Measurements from ENCODE around the gene REEP1. TPM values are rescaled to one million over a fixed set of nuclear protein-coding genes. Genes with fewer than 3 reads are reported as not detected.

REEP1 gene
- total and polyA plus RNA-seq, 2 of the 13 experiments (the other 11 are each of a cell fraction or from before 2014, with no cell fraction given) = 0.27 TPM; not detected in 1

GRCh38 chr2:86221066-86221684 is 116.3 kb downstream of the REEP1 start (continued):
- TF ChIP-seq ZNF740 (CRISPR knock-in tag; IDR thresholded peaks at IDR 0.05) = no peak
- no peak for TF ChIP-seq HMG20A (CRISPR knock-in tag; IDR thresholded peaks at IDR 0.05; ENCODE audit: borderline replicate concordance)
- no peak for TF ChIP-seq EZH2 (conservative IDR thresholded peaks at IDR 0.05; ENCODE audit: low read depth, low read length)
- TF ChIP-seq SETDB1 (CRISPR knock-in tag; IDR thresholded peaks at IDR 0.05; ENCODE audit: borderline replicate concordance) = no peak
- TF ChIP-seq PAWR (CRISPR knock-in tag; IDR thresholded peaks at IDR 0.05; ENCODE audit: borderline replicate concordance) = no peak

GRCh38 chr2:86219896-86220295 is 117.5 kb downstream of the REEP1 start:
- ChIA-PET CTCF (ENCODE audit: low intra/inter-chr PET ratio, low total read pairs) (interaction anchor here (2.1 kb wide), 1 partner anchor 148 kb away, joined by 28 read pairs; no protein-coding TSS in a partner anchor), POLR2A (no interaction called here)
- Histone ChIP-seq H3K36me3 (replicated peaks in 1 of 2; ENCODE audit: control insufficient read depth in 1 of 2, insufficient read depth in 2 of 2, low read length in 2 of 2) (no peaks in the 10 kb centered on the region), H3K4me1 (ENCODE audit: insufficient read depth, low read length) (peaks cover 63% of the 10 kb centered on the region), H4K20me1 (ENCODE audit: insufficient read depth, low read length) (no peaks in the 10 kb centered on the region), H2AFZ (ENCODE audit: low read length) (no peak overlapping the region), H3K27me3 (ENCODE audit: control insufficient read depth in 1 of 2, insufficient read depth in 2 of 2, low read length in 2 of 2) (peaks cover 2 to 8% of the 10 kb centered on the region in 2 experiments; a peak in 2 of 5 replicates), H3K9me3 (ENCODE audit: low read length) (no peaks in the 10 kb centered on the region), H3K27ac (ENCODE audit: extremely low read length, insufficient read depth, low read length) (no peak overlapping the region), H3K79me2 (ENCODE audit: insufficient read depth, low read length) (no peaks in the 10 kb centered on the region), H3K4me2 (ENCODE audit: low read depth, low read length) (no peak overlapping the region), H3K9ac (ENCODE audit: insufficient read depth, low read depth, low read length) (no peak overlapping the region), H3K4me3 (replicated peaks in 1 of 3; ENCODE audit: insufficient read depth in 1 of 3, low read depth in 2 of 3, low read length in 3 of 3) (no peak overlapping the region)
- in situ Hi-C loops (cut with HindIII; ENCODE audit: extremely low pct_ligation_motif_present, low pct_unique_long_range_greater_than_20kb) = loop anchor here (5.0 kb wide), 1 partner anchor 152 kb away; no protein-coding TSS in a partner anchor
- 50% methylated on average over 4 of the region's 5 CpGs for WGBS (ENCODE audit: low lambda C conversion rate)
- ATAC-seq (no peak), DNase-seq (ENCODE audit: low spot score) (no peak), FAIRE-seq (no peak)
- TF ChIP-seq KLF6 (CRISPR knock-in tag; IDR thresholded peaks at IDR 0.05) = no peak
- no peak for TF ChIP-seq ZNF460 (CRISPR knock-in tag; IDR thresholded peaks at IDR 0.05; ENCODE audit: borderline replicate concordance)
- TF ChIP-seq PITX1 (CRISPR knock-in tag; IDR thresholded peaks at IDR 0.05) = no peak
- TF ChIP-seq STAT6 (CRISPR knock-in tag; IDR thresholded peaks at IDR 0.05; ENCODE audit: borderline replicate concordance) = no peak
- TF ChIP-seq NR0B2 (CRISPR knock-in tag; IDR thresholded peaks at IDR 0.05) = no peak
- no peak for TF ChIP-seq ZNF18 (CRISPR knock-in tag; IDR thresholded peaks at IDR 0.05; ENCODE audit: insufficient replicate concordance)
- TF ChIP-seq RFX5 (IDR thresholded peaks at IDR 0.05; ENCODE audit: low read depth, low read length) = no peak
- no peak for TF ChIP-seq CBX1 (IDR thresholded peaks at IDR 0.05; ENCODE audit: low read depth)
- no peak for TF ChIP-seq CC2D1A (CRISPR knock-in tag; IDR thresholded peaks at IDR 0.05)
- TF ChIP-seq DMTF1 (CRISPR knock-in tag; IDR thresholded peaks at IDR 0.05) = no peak
- intact Hi-C loops (cut with micrococcal nuclease; ENCODE audit: unreplicated experiment) = loop anchor here (2.0 kb wide), 1 partner anchor 153 kb away; no protein-coding TSS in a partner anchor
- no TSS peak for BruUV-seq (replicated peaks)
